SK-N-SH (cell line): ENCODE data around the gene RBCK1. TPM values are rescaled to one million over a fixed set of nuclear protein-coding genes. Genes with fewer than 3 reads are reported as not detected.

ENCODE experiments used
- CTCF ChIA-PET: fragments of 300-600, 350-600 bp; formaldehyde crosslinking; extraction: SDS; loops from one replicate; lab custom pipeline; 2021; lab: Yijun Ruan, JAX
- POLR2A ChIA-PET: fragments of 350-600 bp; sonication (Branson Sonifier 250); formaldehyde crosslinking; extraction: SDS; loops from one replicate; lab custom pipeline; 2020; ENCODE audit warnings: antibody characterized with exemption, inconsistent platforms; lab: Yijun Ruan, JAX
- DNase-seq: peaks from one replicate; pipeline ENCODE4 v3.0.0; 2012
- H2AFZ ChIP-seq: fragments of 200-600 bp; sonication (generic); 2 replicates; pipeline ENCODE4 v1.8.1; 2016; ENCODE audit warnings: antibody characterized with exemption, mild to moderate bottlenecking, low read depth
- H3F3A ChIP-seq: fragments of 200-600 bp; sonication (generic); replicated peaks from 2 replicates; pipeline ENCODE3; 2016; ENCODE audit warnings: antibody characterized with exemption, mild to moderate bottlenecking; ENCODE audit not compliant: insufficient read depth
- H3K27ac ChIP-seq, 2 experiments: fragments of 200-500 bp in 1 of 2; fragments of 200-600 bp in 1 of 2; sonication (Bioruptor generic) in 1 of 2; sonication (generic), shearing (Covaris generic) in 1 of 2; 2 replicates each; pipeline versions ENCODE4 v1.5.1 to v1.6.1; 2014 to 2016; ENCODE audit warnings: low read depth in 2 of 2, inconsistent platforms in 1 of 2, low read length in 1 of 2, mild to moderate bottlenecking in 1 of 2, mixed read lengths in 1 of 2
- H3K27me3 ChIP-seq: fragments of 200-600 bp; sonication (generic), shearing (Covaris generic); 2 replicates; pipeline ENCODE4 v1.6.1; 2016; ENCODE audit warnings: mixed run types; ENCODE audit not compliant: insufficient read depth
- H3K36me3 ChIP-seq, 2 experiments: fragments of 200-500 bp in 1 of 2; fragments of 200-600 bp in 1 of 2; sonication (Bioruptor generic) in 1 of 2; sonication (generic) in 1 of 2; replicated peaks in 1 of 2; 2 replicates each; pipeline versions ENCODE3 to v1.5.1; 2014 to 2016; ENCODE audit warnings: low read length in 1 of 2, mild to moderate bottlenecking in 1 of 2; ENCODE audit not compliant: insufficient read depth in 2 of 2, control insufficient read depth in 1 of 2
- H3K4me1 ChIP-seq, 2 experiments: fragments of 200-500 bp in 1 of 2; fragments of 200-600 bp in 1 of 2; sonication (Bioruptor generic) in 1 of 2; sonication (generic), shearing (Covaris generic) in 1 of 2; 2 replicates each; pipeline versions ENCODE4 v1.5.1 to v1.6.1; 2014 to 2016; ENCODE audit warnings: low read depth in 1 of 2, low read length in 1 of 2, mixed run types in 1 of 2; ENCODE audit not compliant: insufficient read depth in 2 of 2, control insufficient read depth in 1 of 2
- H3K4me2 ChIP-seq: fragments of 200-600 bp; sonication (generic), shearing (Covaris generic); 2 replicates; pipeline ENCODE4 v1.6.1; 2017; ENCODE audit warnings: mixed run types
- H3K4me3 ChIP-seq, 2 experiments: fragments of 200-500 bp in 1 of 2; fragments of 200-600 bp in 1 of 2; sonication (Bioruptor generic) in 1 of 2; sonication (generic), shearing (Covaris generic) in 1 of 2; 2 replicates each; pipeline versions ENCODE4 v1.5.1 to v1.8.1; 2014 to 2016; ENCODE audit warnings: low read depth in 2 of 2, inconsistent platforms in 1 of 2, low read length in 1 of 2, mild to moderate bottlenecking in 1 of 2, mixed read lengths in 1 of 2, moderate library complexity in 1 of 2
- H3K79me2 ChIP-seq: fragments of 200-600 bp; sonication (generic); 2 replicates; pipeline ENCODE4 v1.8.1; 2017; ENCODE audit warnings: mild to moderate bottlenecking; ENCODE audit not compliant: insufficient read depth
- H3K9ac ChIP-seq: fragments of 200-600 bp; sonication (generic); 2 replicates; pipeline ENCODE4 v1.6.1; 2017; ENCODE audit warnings: mixed run types
- H3K9me2 ChIP-seq: fragments of 200-600 bp; sonication (generic); 2 replicates; pipeline ENCODE4 v1.6.1; 2017; ENCODE audit warnings: mixed run types
- H3K9me3 ChIP-seq: fragments of 200-600 bp; sonication (generic); 2 replicates; pipeline ENCODE4 v1.6.1; 2017; ENCODE audit warnings: mixed run types, mild to moderate bottlenecking, moderate library complexity
- H4K20me1 ChIP-seq: fragments of 200-600 bp; sonication (generic); 2 replicates; pipeline ENCODE4 v1.6.1; 2017; ENCODE audit warnings: mild to moderate bottlenecking, mixed run types; ENCODE audit not compliant: insufficient read depth
- FOSL2 ChIP-seq: IDR thresholded peaks from 2 replicates; pipeline ENCODE4 v1.4.0; 2012; ENCODE audit warnings: low read depth, mild to moderate bottlenecking, moderate library complexity, borderline replicate concordance
- REST ChIP-seq: IDR thresholded peaks from 2 replicates; pipeline ENCODE4 v1.6.1; 2012; ENCODE audit warnings: mild to moderate bottlenecking, low read depth, low read length, moderate library complexity
- WGBS: methylation state at CpG from one replicate; pipeline ENCODE4 v1.1.6; 2017; ENCODE audit warnings: low lambda C conversion rate; 5-methylcytosine and 5-hydroxymethylcytosine counted together
- polyA plus RNA-seq, 3 experiments: library from polyadenylated mRNA; depleted of rRNA; stranded (reverse); fragments of >200 nt; gene quantifications; 2 replicates each; pipeline ENCODE4 v1.2.3, GENCODE V29; 2012
- TF ChIP-seq, protein P1 (sequence below): fragments of 200-600 bp; sonication (generic); IDR thresholded peaks from 2 replicates; pipeline ENCODE4 v1.6.1; 2017; ENCODE audit warnings: antibody characterized with exemption, mild to moderate bottlenecking, moderate library complexity

RBCK1 gene
- polyA plus RNA-seq, 1 of the 3 experiments (the other 2 are of a cell fraction): 105 TPM

- TF ChIP-seq, protein P1, sequence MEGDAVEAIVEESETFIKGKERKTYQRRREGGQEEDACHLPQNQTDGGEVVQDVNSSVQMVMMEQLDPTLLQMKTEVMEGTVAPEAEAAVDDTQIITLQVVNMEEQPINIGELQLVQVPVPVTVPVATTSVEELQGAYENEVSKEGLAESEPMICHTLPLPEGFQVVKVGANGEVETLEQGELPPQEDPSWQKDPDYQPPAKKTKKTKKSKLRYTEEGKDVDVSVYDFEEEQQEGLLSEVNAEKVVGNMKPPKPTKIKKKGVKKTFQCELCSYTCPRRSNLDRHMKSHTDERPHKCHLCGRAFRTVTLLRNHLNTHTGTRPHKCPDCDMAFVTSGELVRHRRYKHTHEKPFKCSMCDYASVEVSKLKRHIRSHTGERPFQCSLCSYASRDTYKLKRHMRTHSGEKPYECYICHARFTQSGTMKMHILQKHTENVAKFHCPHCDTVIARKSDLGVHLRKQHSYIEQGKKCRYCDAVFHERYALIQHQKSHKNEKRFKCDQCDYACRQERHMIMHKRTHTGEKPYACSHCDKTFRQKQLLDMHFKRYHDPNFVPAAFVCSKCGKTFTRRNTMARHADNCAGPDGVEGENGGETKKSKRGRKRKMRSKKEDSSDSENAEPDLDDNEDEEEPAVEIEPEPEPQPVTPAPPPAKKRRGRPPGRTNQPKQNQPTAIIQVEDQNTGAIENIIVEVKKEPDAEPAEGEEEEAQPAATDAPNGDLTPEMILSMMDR: no peak
Observed at GRCh38 chr20:363319-364078, 44.6 kb upstream of the RBCK1 start (continued).

GRCh38 chr20:364905-365794 is 42.9 kb upstream of the RBCK1 start:
- H3K9ac ChIP-seq: no peak overlapping the region
- WGBS: 82% methylated on average over 9 of the region's 9 CpGs
- no peaks in the 10 kb centered on the region for H4K20me1 ChIP-seq
- H3K4me3 ChIP-seq: no peak overlapping the region
- H3K4me1 ChIP-seq: peaks cover 3 to 12% of the 10 kb centered on the region in 2 experiments; a peak in 2 of 4 replicates
- H3K79me2 ChIP-seq: no peaks in the 10 kb centered on the region
- ChIA-PET CTCF (interaction anchor here (2.5 kb wide), 1 partner anchor 11 kb away, joined by 9 read pairs; no protein-coding TSS in a partner anchor), POLR2A (interaction anchor here (0.7 kb wide), 1 partner anchor 81 kb away, joined by 7 read pairs; no protein-coding TSS in a partner anchor)
- no peak overlapping the region for H2AFZ ChIP-seq
- TF ChIP-seq FOSL2: peak; percentile 21; the same call in 1 of the 2 replicates
- TF ChIP-seq REST: no peak
- H3K36me3 ChIP-seq: no peaks in the 10 kb centered on the region
- H3K27ac ChIP-seq: no peak overlapping the region
- no peak overlapping the region for H3K4me2 ChIP-seq
- no peaks in the 10 kb centered on the region for H3K9me3 ChIP-seq
- DNase-seq: no peak
- no peaks in the 10 kb centered on the region for H3K27me3 ChIP-seq
- no peaks in the 10 kb centered on the region for H3F3A ChIP-seq
- no peaks in the 10 kb centered on the region for H3K9me2 ChIP-seq
